ENCODE data around the gene ABLIM2.

DNA sequence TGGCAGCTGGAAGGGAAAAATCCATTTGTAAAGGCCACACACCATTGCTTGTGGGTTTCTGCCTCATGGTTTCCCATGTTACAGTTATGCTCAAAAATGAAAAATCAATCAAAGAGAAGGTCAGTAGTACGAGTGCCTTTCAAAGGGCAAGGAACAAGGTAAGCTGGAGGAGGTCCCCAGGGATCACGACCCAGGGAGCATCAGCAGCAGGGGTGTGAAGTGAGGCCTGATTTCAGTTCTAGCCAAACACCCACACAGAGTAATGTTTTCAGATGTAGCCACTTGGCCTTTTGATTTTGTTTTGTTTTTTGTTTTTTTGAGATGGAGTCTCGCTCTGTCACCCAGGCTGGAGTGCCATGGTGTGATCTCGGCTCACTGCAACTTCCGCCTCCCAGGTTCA lies 149.5 kb downstream of the ABLIM2 start:
- TF ChIP-seq, protein P1, sequence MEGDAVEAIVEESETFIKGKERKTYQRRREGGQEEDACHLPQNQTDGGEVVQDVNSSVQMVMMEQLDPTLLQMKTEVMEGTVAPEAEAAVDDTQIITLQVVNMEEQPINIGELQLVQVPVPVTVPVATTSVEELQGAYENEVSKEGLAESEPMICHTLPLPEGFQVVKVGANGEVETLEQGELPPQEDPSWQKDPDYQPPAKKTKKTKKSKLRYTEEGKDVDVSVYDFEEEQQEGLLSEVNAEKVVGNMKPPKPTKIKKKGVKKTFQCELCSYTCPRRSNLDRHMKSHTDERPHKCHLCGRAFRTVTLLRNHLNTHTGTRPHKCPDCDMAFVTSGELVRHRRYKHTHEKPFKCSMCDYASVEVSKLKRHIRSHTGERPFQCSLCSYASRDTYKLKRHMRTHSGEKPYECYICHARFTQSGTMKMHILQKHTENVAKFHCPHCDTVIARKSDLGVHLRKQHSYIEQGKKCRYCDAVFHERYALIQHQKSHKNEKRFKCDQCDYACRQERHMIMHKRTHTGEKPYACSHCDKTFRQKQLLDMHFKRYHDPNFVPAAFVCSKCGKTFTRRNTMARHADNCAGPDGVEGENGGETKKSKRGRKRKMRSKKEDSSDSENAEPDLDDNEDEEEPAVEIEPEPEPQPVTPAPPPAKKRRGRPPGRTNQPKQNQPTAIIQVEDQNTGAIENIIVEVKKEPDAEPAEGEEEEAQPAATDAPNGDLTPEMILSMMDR (conservative IDR thresholded peaks at IDR 0.05; ENCODE audit: low read length) = no peak
- TF ChIP-seq EZH2phosphoT487 (IDR thresholded peaks at IDR 0.05; ENCODE audit: borderline replicate concordance, low read depth, low read length) = no peak
